GM12864 (cell line): Measurements from ENCODE around the gene LDLRAP1.
"Not testable (repeated sequence)": the region's sequence is repeated elsewhere in the genome, so short reads cannot be mapped to it uniquely, and the experiment has no call there.

ENCODE experiments used
- DNase-seq: peaks from one replicate; pipeline ENCODE4 v3.0.0-alpha.2; 2011; ENCODE audit warnings: low read depth
- H3K4me3 ChIP-seq: 2 replicates; pipeline ENCODE4 v1.5.1; 2011; ENCODE audit warnings: mild to moderate bottlenecking, low read depth, low read length, control low read depth
- TF ChIP-seq, protein P1 (sequence below): IDR thresholded peaks from 2 replicates; pipeline ENCODE4 v1.5.1; 2011; ENCODE audit warnings: low read depth, mild to moderate bottlenecking, moderate library complexity, low read length, control low read depth, inconsistent platforms; ENCODE audit errors: missing control alignments

The LDLRAP1 gene

GRCh38 chr1:25599969-25600610, 56.7 kb downstream of the LDLRAP1 start:
- TF ChIP-seq, protein P1, sequence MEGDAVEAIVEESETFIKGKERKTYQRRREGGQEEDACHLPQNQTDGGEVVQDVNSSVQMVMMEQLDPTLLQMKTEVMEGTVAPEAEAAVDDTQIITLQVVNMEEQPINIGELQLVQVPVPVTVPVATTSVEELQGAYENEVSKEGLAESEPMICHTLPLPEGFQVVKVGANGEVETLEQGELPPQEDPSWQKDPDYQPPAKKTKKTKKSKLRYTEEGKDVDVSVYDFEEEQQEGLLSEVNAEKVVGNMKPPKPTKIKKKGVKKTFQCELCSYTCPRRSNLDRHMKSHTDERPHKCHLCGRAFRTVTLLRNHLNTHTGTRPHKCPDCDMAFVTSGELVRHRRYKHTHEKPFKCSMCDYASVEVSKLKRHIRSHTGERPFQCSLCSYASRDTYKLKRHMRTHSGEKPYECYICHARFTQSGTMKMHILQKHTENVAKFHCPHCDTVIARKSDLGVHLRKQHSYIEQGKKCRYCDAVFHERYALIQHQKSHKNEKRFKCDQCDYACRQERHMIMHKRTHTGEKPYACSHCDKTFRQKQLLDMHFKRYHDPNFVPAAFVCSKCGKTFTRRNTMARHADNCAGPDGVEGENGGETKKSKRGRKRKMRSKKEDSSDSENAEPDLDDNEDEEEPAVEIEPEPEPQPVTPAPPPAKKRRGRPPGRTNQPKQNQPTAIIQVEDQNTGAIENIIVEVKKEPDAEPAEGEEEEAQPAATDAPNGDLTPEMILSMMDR, result no peak
- no peak for DNase-seq
- no peak overlapping the region for H3K4me3 ChIP-seq

GRCh38 chr1:25600971-25601699, 57.7 kb downstream of the LDLRAP1 start:
- not testable (repeated sequence) for H3K4me3 ChIP-seq, DNase-seq

GRCh38 chr1:25603779-25604538, 60.6 kb downstream of the LDLRAP1 start:
- not testable (repeated sequence) for H3K4me3 ChIP-seq, DNase-seq

DNA sequence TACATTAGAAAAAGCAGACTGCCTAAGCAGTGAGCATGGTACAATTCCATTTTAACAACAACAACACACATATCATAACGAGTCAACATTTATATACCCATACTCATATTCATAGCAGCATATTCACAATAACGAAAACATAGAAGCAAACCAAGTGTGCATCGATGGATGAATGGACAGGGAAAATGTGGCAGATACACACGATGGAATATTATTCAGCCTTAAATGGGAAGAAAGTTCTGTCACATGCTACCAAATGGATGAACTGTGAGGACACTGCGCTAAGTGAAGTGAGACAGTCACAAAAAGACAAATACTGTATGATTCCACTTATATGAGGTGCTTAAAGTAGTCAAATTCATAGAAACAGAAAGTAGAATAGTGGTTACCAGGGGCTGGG, 63.7 kb downstream of the LDLRAP1 start:
- TF ChIP-seq, protein P1, result no peak
- no peak overlapping the region for H3K4me3 ChIP-seq
- DNase-seq, result no peak

DNA sequence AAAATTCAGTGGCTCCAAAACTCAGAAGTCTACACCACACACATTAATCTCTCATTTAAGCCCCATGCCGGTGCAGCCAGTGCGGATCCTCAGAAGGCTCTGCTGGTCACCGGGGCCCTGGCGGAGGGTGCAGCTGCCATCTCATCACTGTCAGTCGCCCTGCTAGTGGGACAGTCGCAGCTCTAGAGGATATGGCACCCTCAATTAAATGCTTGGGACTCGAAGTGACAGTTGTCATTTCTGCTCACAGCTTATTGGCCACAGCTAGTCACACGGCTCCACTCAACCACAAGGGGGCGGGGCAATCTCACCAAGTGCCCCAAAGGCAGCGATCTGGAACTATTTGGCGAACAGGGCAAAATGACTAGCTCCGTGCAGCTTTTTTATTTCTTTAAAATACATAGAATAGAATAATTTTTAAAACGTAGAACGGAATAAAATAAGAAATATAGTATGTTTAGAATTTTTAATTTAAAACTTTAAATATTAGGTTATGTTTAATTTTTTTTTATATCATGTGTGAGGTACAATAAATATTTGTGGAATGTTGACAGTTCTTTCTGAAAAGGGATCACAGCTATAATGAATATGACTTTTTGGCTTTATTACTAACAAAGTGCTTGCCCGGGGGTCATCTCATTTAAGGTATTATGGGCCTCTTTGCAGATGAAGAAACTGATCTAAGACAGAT, 65.2 kb downstream of the LDLRAP1 start:
- peak; percentile 63 for DNase-seq
- H3K4me3 ChIP-seq, result no peak overlapping the region

GRCh38 chr1:25609921-25610320, 66.5 kb downstream of the LDLRAP1 start:
- TF ChIP-seq, protein P1, result no peak
- H3K4me3 ChIP-seq, result no peak overlapping the region
- no peak for DNase-seq

More for the DNA sequence above, 65.2 kb downstream of the LDLRAP1 start:
- TF ChIP-seq, protein P1, result peak; percentile 40

DNA sequence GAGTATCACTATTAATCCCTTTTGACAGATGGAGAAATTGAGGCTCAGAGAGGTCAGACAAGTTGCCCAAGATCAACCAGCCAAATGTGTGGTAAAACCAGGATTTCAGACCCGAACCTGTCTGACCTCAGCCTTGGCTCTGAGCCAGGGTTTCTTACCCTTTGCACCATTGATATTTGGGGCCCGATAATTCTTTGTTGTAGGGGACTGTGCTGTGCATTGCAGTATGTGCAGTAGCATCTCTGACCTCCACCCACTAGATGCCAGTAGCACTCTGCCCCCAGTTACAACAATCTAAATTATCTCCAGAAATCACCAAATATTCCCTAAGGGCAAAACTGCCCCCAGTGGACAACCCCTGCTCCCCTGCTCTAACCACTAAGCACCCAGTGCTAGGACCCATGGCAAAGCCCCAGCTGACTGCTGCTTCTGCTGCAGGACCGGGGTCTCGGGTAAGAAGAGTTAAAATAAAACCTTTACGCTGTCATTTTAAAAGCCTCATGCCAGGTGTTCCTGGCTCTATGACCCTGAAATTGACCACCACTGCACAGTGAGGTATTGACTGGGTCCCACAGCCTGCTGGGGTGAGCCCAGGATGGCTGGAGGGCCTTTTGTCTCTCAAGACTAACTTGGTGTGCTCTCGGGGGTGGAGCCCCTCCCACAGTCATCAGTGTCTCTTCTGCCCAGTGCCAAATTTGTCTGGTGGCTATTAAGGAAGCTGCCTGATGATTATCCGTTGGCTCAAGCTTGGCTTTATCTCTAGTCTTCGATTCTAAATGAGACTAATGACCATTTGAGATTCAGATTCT, 67.6 kb downstream of the LDLRAP1 start:
- DNase-seq, result no peak
- TF ChIP-seq, protein P1, result peak; percentile 31
- H3K4me3 ChIP-seq, result no peak overlapping the region
